Measurements from ENCODE around the gene DBX2.
"Not testable (repeated sequence)": the region's sequence is repeated elsewhere in the genome, so short reads cannot be mapped to it uniquely, and the experiment has no call there.

DBX2 gene

DNA sequence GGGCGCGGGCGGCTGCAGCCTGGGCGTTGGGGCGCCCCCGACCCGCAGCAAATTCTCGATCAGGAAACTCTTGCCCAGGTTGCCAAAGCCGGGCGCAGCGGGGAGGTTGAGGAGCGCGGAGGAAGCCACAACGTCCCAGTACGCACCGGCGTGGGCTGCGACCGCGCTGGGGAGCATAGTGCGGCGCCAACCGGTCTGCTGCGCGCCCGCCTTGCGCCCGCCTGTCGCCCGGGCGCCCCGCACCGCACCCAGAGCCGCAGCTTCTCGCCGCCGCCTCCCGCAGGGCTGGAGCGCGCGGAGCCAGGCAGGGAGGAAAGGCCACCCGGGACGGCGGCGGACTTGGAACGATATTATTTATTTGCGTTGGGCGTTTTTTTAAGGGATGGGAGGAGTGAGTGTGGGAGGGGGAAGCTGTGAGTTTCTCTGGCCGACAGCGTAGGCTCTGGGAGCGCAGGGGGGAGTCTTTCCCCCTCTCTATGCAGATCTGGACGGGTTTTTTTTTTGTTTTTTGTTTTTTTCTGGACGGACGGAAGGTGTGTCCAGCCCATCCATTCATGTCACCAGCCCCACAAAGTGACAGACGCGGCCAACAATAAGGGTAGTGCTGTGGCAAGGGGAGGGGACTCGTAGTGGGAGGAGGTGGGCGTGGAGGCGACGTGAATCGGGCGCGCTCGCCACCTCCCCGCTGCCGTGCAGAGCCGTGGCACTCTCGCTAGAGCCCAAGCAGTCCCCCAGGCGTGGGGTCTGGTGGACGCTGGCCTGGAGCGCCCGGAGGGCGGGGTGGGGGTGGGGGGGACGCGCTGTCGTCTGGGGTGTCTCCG lies at the start of gene DBX2:
Gene DBX2, minus strand, starts transcription at position 349 of the 821 bp plus-strand sequence. Its CDS starts 172 bp downstream, at position 177.
- DNase-seq (ENCODE audit: low read depth in 1 of 2, low spot score in 1 of 2) = no peak

GRCh38 chr12:45098766-45099165 lies 47.9 kb upstream of the DBX2 start:
- DNase-seq (ENCODE audit: low read depth in 1 of 2, low spot score in 1 of 2) = no peak

DNA sequence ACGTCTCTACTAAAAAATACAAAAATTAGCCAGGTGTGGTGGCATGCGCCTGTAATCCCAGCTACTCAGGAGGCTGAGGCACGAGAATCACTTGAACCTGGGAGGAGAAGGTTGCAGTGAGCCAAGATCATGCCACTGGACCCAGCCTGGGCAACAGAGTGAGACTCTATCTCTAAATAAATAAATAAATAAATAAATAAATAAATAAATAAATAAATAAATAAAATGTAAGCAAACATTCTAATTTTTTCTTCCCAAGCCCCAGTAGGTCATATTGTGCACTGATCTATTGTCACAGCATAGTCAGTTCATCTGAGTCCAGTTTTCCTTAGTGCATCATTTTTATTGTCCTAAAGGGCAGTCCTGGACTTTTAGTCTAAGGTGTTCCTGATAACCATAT lies 44.5 kb upstream of the DBX2 start:
- not testable (repeated sequence) for DNase-seq (ENCODE audit: low read depth in 1 of 2, low spot score in 1 of 2)

DNA sequence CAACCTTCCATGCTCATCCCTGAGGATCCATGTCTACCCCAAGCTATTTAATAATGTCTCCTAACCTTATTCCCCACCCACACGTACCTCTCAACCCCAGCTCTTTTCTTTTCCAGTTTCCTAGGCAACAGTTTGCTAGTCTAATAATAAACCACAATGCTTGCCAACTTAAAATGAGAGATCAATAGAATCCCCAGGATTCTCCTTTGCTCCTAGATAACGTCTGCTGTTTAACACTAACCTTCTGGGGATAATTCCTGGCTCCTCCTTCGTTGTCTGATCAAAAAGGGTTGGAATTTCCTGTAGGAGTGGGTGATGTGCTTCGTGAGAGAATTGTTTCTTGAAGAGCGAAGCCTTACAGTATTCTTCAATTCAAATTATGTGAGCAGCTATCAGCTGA lies 42.2 kb upstream of the DBX2 start:
- DNase-seq (ENCODE audit: low read depth in 1 of 2, low spot score in 1 of 2) = no peak

GRCh38 chr12:45089411-45090075 lies 38.6 kb upstream of the DBX2 start:
- no peak for DNase-seq (ENCODE audit: low read depth in 1 of 2, low spot score in 1 of 2)

DNA sequence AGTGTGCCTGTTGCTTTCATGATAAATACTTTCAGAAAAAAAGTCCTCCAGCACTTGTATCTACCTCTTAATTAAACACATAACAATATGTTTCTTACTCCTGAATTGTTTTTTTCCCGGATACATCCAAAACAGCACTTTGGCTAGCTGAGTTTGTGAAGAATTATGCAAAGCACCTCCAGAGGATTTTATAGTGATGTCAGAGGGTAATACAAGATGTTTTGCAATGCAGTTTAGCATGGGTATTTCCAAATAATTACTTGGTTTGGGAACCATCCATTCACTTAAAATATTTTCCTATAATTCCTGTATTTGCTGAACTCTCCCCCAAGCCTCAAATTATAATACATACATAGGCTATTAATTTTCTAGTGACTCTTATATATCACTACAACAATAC lies 37.7 kb upstream of the DBX2 start:
- DNase-seq (ENCODE audit: low read depth in 1 of 2, low spot score in 1 of 2) = no peak

DNA sequence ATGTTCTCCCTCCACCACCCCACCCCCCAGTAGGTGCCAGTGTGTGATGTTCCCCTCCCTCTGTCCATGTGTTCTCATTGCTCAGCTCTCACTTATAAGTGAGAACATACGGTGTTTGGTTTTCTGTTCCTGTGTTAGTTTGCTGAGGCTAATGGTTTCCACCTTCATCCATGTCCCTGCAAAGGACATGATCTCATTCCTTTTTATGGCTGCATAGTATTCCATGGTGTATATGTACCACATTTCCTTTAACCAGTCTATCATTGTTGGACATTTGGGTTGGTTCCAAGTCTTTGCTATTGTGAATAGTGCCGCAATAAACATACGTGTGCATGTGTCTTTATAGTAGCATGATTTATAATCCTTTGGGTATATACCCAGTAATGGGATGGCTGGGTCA lies 33.3 kb upstream of the DBX2 start:
- DNase-seq (ENCODE audit: low read depth in 1 of 2, low spot score in 1 of 2) = not testable (repeated sequence)

GRCh38 chr12:45077251-45077650 lies 26.4 kb upstream of the DBX2 start:
- no peak for DNase-seq (ENCODE audit: low read depth in 1 of 2, low spot score in 1 of 2)

GRCh38 chr12:45076417-45077026 lies 25.6 kb upstream of the DBX2 start:
- no peak for DNase-seq (ENCODE audit: low read depth in 1 of 2, low spot score in 1 of 2)

GRCh38 chr12:45075587-45076282 lies 24.8 kb upstream of the DBX2 start:
- DNase-seq (ENCODE audit: low read depth in 1 of 2, low spot score in 1 of 2) = no peak

DNA sequence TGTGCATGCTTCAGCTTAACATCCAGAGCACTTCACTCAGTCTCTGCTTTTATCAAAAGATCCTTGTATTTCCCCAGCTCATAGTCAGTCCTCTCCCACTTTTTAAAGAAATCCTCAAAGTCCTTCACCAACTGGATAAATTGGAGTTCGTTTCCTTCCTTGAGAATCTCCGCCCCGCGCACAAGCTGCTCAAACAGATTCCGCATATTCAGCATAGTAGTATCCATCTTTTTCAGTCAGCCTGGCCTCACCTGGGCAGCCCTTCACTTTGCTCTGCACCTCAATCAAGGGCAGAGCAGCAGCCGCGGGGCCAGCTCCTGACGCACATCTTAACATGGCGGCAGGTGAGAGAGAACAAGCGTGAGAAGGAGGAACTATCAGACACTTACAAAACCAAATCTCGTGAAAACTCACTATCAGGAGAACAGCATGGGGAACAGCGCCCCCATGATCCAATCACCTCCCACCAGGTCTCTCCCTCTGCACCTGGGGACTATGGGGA lies 14.3 kb upstream of the DBX2 start:
- no peak for DNase-seq (ENCODE audit: low read depth in 1 of 2, low spot score in 1 of 2)

GRCh38 chr12:45060976-45061375 lies 10.1 kb upstream of the DBX2 start:
- DNase-seq (ENCODE audit: low read depth in 1 of 2, low spot score in 1 of 2) = no peak

GRCh38 chr12:45051572-45052125 lies 750 bp upstream of the DBX2 start:
- no peak for DNase-seq (ENCODE audit: low read depth in 1 of 2, low spot score in 1 of 2)

DNA sequence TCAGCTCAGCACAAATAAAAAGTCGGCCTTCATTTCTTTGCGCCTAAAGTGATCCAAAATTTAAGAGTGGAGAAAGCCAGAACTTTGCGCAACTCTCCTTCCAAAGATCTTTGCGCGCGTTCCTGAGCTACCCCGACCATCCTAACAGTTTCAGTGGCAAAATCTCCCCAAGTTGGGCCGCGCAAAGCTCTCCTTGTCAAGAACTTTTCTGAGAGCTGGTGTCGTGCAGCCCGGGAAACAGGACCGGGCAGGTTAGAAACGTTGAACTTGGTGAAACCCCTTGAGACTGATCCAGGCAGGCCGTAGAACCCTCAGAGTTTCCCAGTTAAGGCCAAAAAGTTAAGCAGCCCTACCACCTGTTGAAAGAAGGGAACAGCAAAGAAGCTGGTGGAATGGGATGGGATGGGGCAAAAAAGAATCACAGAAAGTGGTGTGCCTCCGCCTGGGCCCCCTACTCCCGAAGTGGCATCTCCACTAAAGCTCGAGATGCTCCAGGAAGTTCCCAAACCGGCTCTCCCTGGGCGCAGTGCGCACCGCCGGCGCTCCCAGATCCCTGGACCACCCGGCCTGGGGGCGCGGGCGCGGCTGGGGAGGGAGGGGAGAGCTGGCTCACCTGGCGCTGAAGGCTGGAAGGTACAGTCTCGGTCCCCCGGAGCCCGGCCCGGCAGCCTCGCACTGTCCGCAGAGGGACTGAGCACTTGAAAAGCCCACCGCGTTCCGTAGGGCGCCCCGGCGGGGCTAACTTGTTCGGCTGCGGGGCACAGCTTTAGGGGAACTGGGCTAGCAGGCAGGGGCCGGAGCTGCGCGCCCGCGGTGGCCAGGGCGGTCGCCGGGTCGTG lies 768 bp downstream of the DBX2 start:
- DNase-seq (ENCODE audit: low read depth in 1 of 2, low spot score in 1 of 2) = no peak

DNA sequence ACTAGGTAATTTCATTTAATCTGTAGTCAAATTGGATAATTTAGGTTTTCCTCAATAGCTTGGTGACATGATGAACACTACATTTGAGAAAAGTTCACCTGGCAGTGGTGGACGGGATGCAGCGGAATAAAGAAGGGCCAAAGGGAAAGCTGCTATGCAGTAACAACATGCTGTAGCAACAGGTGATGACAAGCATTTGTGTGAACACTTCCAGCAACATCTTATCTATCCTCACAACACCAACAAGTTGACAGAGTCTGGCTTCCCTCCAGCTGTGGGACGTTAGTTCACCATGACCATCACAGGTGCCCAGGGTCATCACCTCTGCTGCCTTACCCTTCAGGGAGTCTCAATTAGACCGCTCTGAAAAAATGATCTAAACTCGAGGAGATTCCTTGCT lies 8.3 kb downstream of the DBX2 start:
- DNase-seq (ENCODE audit: low read depth in 1 of 2, low spot score in 1 of 2) = no peak

GRCh38 chr12:45040977-45041376 lies 9.9 kb downstream of the DBX2 start:
- DNase-seq (ENCODE audit: low read depth in 1 of 2, low spot score in 1 of 2) = no peak

- no peak for DNase-seq (ENCODE audit: low read depth in 1 of 2, low spot score in 1 of 2)
Measured at GRCh38 chr12:45039757-45040156, 11.1 kb downstream of the DBX2 start.

DNA sequence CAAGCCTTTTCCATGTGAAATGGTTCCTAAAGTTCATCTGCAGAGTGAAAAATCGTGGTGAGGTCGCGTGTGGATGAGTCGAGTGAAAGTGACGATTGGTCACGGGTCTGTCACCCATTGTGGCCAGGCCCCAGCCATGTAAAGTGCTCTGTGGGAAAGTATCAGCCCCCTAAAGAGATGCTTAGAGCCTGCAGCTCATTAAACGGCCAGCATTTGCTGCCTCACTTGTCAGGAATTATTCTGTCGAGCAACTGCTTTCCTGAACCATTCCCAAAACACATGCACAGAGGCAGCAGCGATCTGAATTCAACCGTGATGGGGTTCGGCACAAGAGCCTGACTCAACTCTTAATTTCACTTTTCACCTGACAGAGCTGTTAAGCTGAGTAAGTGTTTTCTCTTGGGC lies 16.0 kb downstream of the DBX2 start:
- DNase-seq (ENCODE audit: low read depth in 1 of 2, low spot score in 1 of 2) = no peak

DNA sequence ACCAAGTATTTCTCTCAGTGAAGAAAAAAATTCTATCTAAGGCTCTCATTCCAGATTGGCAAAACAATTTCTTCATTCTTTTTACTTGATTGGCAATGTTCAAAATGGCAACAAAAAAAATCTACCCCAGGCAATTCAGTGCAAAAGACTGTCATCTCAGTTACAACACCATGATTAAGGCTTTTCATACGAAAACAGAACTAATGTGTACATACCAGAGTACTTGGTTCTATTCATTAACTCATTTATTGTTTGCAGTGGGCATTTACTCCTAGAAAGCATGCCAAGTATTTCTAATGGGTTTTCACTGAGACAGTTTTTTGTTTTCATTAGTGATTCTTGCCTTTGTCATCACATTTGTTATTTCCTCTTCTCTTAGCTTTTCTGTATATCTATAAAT lies 33.0 kb downstream of the DBX2 start:
- no peak for DNase-seq (ENCODE audit: low read depth in 1 of 2, low spot score in 1 of 2)

DNA sequence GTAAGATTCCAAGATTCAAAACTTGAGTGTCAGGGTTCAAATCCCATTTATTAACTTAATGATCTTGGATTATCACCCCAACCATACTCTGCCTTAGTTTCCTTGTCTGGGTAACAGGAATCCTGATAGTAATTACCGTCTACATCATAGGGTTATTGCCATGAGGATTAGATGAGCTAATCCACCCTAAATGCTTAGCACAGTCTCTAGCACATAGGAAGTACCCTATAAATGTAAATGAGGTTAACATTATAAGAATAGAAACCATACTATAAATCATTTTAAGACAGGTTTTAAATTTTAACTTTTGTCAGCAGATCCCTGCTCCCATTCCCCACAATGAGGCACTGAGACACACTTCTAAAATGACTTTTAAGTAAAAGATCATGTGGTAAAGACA lies 36.5 kb downstream of the DBX2 start:
- DNase-seq (ENCODE audit: low read depth in 1 of 2, low spot score in 1 of 2) = no peak
